Duodenal mucosa (tissue), 2 donors: ENCODE measurements around the gene SIX1.

Source experiments
- H3K27ac ChIP-seq: one replicate; pipeline ENCODE4 v1.7.0; 2013; ENCODE audit warnings: low read depth, low read length
- H3K27me3 ChIP-seq, 2 donors: one replicate each; pipeline ENCODE4 v1.7.0; 2013; ENCODE audit warnings: low read length in 2 of 2, control low read depth in 1 of 2; ENCODE audit not compliant: insufficient read depth in 2 of 2, control insufficient read depth in 1 of 2
- H3K36me3 ChIP-seq, 2 donors: one replicate each; pipeline ENCODE4 v1.7.0; 2013; ENCODE audit warnings: low read length in 2 of 2, control low read depth in 1 of 2; ENCODE audit not compliant: insufficient read depth in 2 of 2, control insufficient read depth in 1 of 2
- H3K4me1 ChIP-seq, 2 donors: one replicate each; pipeline ENCODE4 v1.7.0; 2013; ENCODE audit warnings: low read length in 2 of 2, control low read depth in 1 of 2; ENCODE audit not compliant: insufficient read depth in 2 of 2, control insufficient read depth in 1 of 2
- H3K4me3 ChIP-seq, 2 donors: one replicate each; pipeline ENCODE4 v1.7.0; 2013; ENCODE audit warnings: low read length in 2 of 2, low read depth in 1 of 2
- H3K9ac ChIP-seq, 2 donors: one replicate each; pipeline ENCODE4 v1.7.0; 2013; ENCODE audit warnings: low read length in 2 of 2, low read depth in 1 of 2
- H3K9me3 ChIP-seq, 2 donors: one replicate each; pipeline ENCODE4 v1.7.0; 2013; ENCODE audit warnings: low read length in 2 of 2, control low read depth in 1 of 2; ENCODE audit not compliant: control insufficient read depth in 1 of 2

Gene SIX1

GRCh38 chr14:60630129-60630528, 19.1 kb downstream of the SIX1 start:
- Histone ChIP-seq H3K4me1 (no peaks in the 10 kb centered on the region), H3K4me3 (no peak overlapping the region), H3K27ac (no peak overlapping the region), H3K36me3 (no peaks in the 10 kb centered on the region), H3K9me3 (no peaks in the 10 kb centered on the region), H3K27me3 (peaks cover 0 to 6% of the 10 kb centered on the region in 2 donors), H3K9ac (no peak overlapping the region)

- H3K27me3 ChIP-seq: peaks cover 0 to 6% of the 10 kb centered on the region in 2 donors
- no peaks in the 10 kb centered on the region for H3K36me3 ChIP-seq
- no peak overlapping the region for H3K27ac ChIP-seq
- no peak overlapping the region for H3K4me3 ChIP-seq
- H3K4me1 ChIP-seq: no peaks in the 10 kb centered on the region
- no peaks in the 10 kb centered on the region for H3K9me3 ChIP-seq
- H3K9ac ChIP-seq: no peak overlapping the region
Measured at GRCh38 chr14:60628892-60629291, 20.4 kb downstream of the SIX1 start.

DNA sequence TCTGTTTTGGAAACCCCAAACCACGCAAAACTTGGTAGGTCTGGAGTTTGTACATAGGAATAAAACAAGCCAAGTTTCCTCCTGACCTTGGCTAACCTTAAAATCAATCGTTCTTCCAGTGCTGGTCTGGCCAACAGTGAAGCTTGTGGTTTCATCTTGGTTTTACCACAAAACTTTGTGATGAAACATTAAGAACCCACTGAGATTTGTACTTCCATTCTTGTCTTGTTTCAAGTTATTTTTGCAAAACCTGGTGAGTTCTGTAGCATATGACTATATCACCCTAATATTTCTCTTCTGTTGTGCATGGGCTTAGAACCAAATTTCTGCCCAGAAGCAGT, 26.4 kb downstream of the SIX1 start:
- Histone ChIP-seq H3K9me3 (no peaks in the 10 kb centered on the region), H3K4me1 (peaks cover 0 to 9% of the 10 kb centered on the region in 2 donors), H3K9ac (no peak overlapping the region), H3K27me3 (no peaks in the 10 kb centered on the region), H3K36me3 (no peaks in the 10 kb centered on the region), H3K4me3 (no peak overlapping the region), H3K27ac (no peak overlapping the region)

GRCh38 chr14:60622210-60622916, 26.9 kb downstream of the SIX1 start:
- Histone ChIP-seq H3K9ac (no peak overlapping the region), H3K27me3 (no peaks in the 10 kb centered on the region), H3K36me3 (no peaks in the 10 kb centered on the region), H3K27ac (no peak overlapping the region), H3K4me1 (peaks cover 0 to 9% of the 10 kb centered on the region in 2 donors), H3K4me3 (no peak overlapping the region), H3K9me3 (no peaks in the 10 kb centered on the region)

GRCh38 chr14:60621386-60621785, 27.9 kb downstream of the SIX1 start:
- no peak overlapping the region for H3K27ac ChIP-seq
- H3K9me3 ChIP-seq: no peaks in the 10 kb centered on the region
- no peaks in the 10 kb centered on the region for H3K27me3 ChIP-seq
- H3K4me1 ChIP-seq: peaks cover 0 to 9% of the 10 kb centered on the region in 2 donors
- no peak overlapping the region for H3K4me3 ChIP-seq
- no peak overlapping the region for H3K9ac ChIP-seq
- H3K36me3 ChIP-seq: no peaks in the 10 kb centered on the region

- H3K4me1 ChIP-seq: peaks cover 0 to 9% of the 10 kb centered on the region in 2 donors
- H3K27me3 ChIP-seq: no peaks in the 10 kb centered on the region
- H3K9ac ChIP-seq: no peak overlapping the region
- no peaks in the 10 kb centered on the region for H3K36me3 ChIP-seq
- no peaks in the 10 kb centered on the region for H3K9me3 ChIP-seq
- H3K4me3 ChIP-seq: no peak overlapping the region
- H3K27ac ChIP-seq: no peak overlapping the region
Measured at GRCh38 chr14:60618241-60618640, 31.0 kb downstream of the SIX1 start.

DNA sequence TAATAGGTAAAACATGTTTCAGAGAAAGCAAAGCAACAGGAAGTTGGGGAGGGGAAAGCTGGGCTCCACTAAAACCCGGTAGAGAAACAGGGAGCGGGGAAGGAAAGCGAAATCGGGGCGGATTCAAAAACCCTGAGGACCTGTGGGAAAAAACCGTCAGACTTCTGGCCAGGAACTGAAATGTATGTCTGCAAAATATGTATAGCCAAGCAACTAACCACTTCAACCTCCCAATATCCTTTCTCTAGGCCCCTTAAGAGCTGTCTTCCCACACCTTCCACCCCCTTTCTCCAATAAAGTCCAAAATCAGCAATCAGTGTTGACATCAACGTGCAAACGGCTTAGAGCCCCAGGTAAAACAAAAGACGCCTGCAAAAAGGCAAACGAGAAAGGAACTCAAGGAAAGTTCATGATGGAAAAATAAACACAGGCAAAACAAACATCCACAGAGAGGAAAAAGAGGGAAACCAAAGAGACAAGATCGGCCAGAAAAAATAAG, 32.8 kb downstream of the SIX1 start:
- no peaks in the 10 kb centered on the region for H3K9me3 ChIP-seq
- no peak overlapping the region for H3K4me3 ChIP-seq
- H3K27ac ChIP-seq: no peak overlapping the region
- no peaks in the 10 kb centered on the region for H3K36me3 ChIP-seq
- H3K4me1 ChIP-seq: peaks cover 0 to 2% of the 10 kb centered on the region in 2 donors
- no peak overlapping the region for H3K9ac ChIP-seq
- no peaks in the 10 kb centered on the region for H3K27me3 ChIP-seq

- H3K4me1 ChIP-seq: no peaks in the 10 kb centered on the region
- no peaks in the 10 kb centered on the region for H3K36me3 ChIP-seq
- H3K9ac ChIP-seq: no peak overlapping the region
- no peak overlapping the region for H3K4me3 ChIP-seq
- no peaks in the 10 kb centered on the region for H3K27me3 ChIP-seq
- H3K27ac ChIP-seq: no peak overlapping the region
- H3K9me3 ChIP-seq: no peaks in the 10 kb centered on the region
Measured at GRCh38 chr14:60602291-60602690, 47.0 kb downstream of the SIX1 start.

GRCh38 chr14:60599727-60600126, 49.5 kb downstream of the SIX1 start:
- no peaks in the 10 kb centered on the region for H3K9me3 ChIP-seq
- H3K27me3 ChIP-seq: no peaks in the 10 kb centered on the region
- H3K27ac ChIP-seq: no peak overlapping the region
- H3K36me3 ChIP-seq: no peaks in the 10 kb centered on the region
- H3K9ac ChIP-seq: no peak overlapping the region
- H3K4me3 ChIP-seq: no peak overlapping the region
- no peaks in the 10 kb centered on the region for H3K4me1 ChIP-seq

- no peak overlapping the region for H3K9ac ChIP-seq
- no peaks in the 10 kb centered on the region for H3K36me3 ChIP-seq
- no peak overlapping the region for H3K4me3 ChIP-seq
- H3K9me3 ChIP-seq: no peaks in the 10 kb centered on the region
- no peaks in the 10 kb centered on the region for H3K27me3 ChIP-seq
- H3K27ac ChIP-seq: no peak overlapping the region
- no peaks in the 10 kb centered on the region for H3K4me1 ChIP-seq
Measured at GRCh38 chr14:60596139-60596538, 53.1 kb downstream of the SIX1 start.
